HG03432 (cell line): Measurements from ENCODE around the gene SFSWAP.

ENCODE experiments used
- ATAC-seq: cut with Tn5 transposase; IDR thresholded peaks from one replicate; pipeline ENCODE4 v1.9.1; 2021; ENCODE audit warnings: mild to moderate bottlenecking, moderate library complexity; ENCODE audit not compliant: unreplicated experiment

Gene SFSWAP

GRCh38 chr12:131830914-131831571 is 120.2 kb downstream of the SFSWAP start:
- ATAC-seq, result peak; percentile 2

- ATAC-seq, result no peak
Measured at GRCh38 chr12:131831635-131832041, 120.7 kb downstream of the SFSWAP start.

- no peak for ATAC-seq
Measured at GRCh38 chr12:131832321-131833231, 121.7 kb downstream of the SFSWAP start.

- no peak for ATAC-seq
Measured at GRCh38 chr12:131833288-131833895, 122.5 kb downstream of the SFSWAP start.

- ATAC-seq, result no peak
Measured at GRCh38 chr12:131833896-131834641, 123.2 kb downstream of the SFSWAP start.

GRCh38 chr12:131834798-131835615 is 124.1 kb downstream of the SFSWAP start:
- no peak for ATAC-seq

GRCh38 chr12:131835616-131836171 is 124.8 kb downstream of the SFSWAP start:
- no peak for ATAC-seq

- no peak for ATAC-seq
Measured at GRCh38 chr12:131836193-131836592, 125.3 kb downstream of the SFSWAP start.

GRCh38 chr12:131836714-131837397 is 126.0 kb downstream of the SFSWAP start:
- ATAC-seq, result no peak

GRCh38 chr12:131840643-131841416 is 129.9 kb downstream of the SFSWAP start:
- no peak for ATAC-seq

GRCh38 chr12:131841547-131841946 is 130.7 kb downstream of the SFSWAP start:
- no peak for ATAC-seq

- no peak for ATAC-seq
Measured at GRCh38 chr12:131842169-131842568, 131.3 kb downstream of the SFSWAP start.

- ATAC-seq, result no peak
Measured at GRCh38 chr12:131843527-131843926, 132.6 kb downstream of the SFSWAP start.

- no peak for ATAC-seq
Measured at GRCh38 chr12:131844140-131844539, 133.2 kb downstream of the SFSWAP start.

- ATAC-seq, result no peak
Measured at GRCh38 chr12:131844656-131845055, 133.8 kb downstream of the SFSWAP start.

- ATAC-seq, result no peak
Measured at GRCh38 chr12:131845121-131845520, 134.2 kb downstream of the SFSWAP start.

- no peak for ATAC-seq
Measured at GRCh38 chr12:131847456-131847855, 136.6 kb downstream of the SFSWAP start.

- no peak for ATAC-seq
Measured at GRCh38 chr12:131848753-131849152, 137.9 kb downstream of the SFSWAP start.
